H9 (cell line): ENCODE data around the gene ZNF678. TPM values are rescaled to one million over a fixed set of nuclear protein-coding genes. Genes with fewer than 3 reads are reported as not detected.

ENCODE experiments used
- DNase-seq: peaks from one replicate; pipeline ENCODE4 v3.0.0-alpha.2; 2017
- H2AFZ ChIP-seq: one replicate; pipeline ENCODE4 v1.6.1; 2013; ENCODE audit warnings: mild to moderate bottlenecking, low read length, control low read depth, moderate library complexity
- H2AK5ac ChIP-seq: 2 replicates; pipeline ENCODE4 v1.6.1; 2013; ENCODE audit warnings: low read length, control low read depth, mixed read lengths; ENCODE audit not compliant: insufficient read length
- H2BK120ac ChIP-seq: one replicate; pipeline ENCODE4 v1.6.1; 2013; ENCODE audit warnings: low read depth, mild to moderate bottlenecking, low read length, control low read depth, inconsistent platforms; ENCODE audit not compliant: poor library complexity, severe bottlenecking
- H2BK12ac ChIP-seq: 2 replicates; pipeline ENCODE4 v1.6.1; 2013; ENCODE audit warnings: low read length, control low read depth, mixed read lengths, low read depth; ENCODE audit not compliant: insufficient read length
- H2BK15ac ChIP-seq: 2 replicates; pipeline ENCODE4 v1.6.1; 2013; ENCODE audit warnings: low read depth, low read length, control low read depth
- H2BK20ac ChIP-seq: one replicate; pipeline ENCODE4 v1.6.1; 2013; ENCODE audit warnings: low read depth, mild to moderate bottlenecking, low read length, control low read depth, inconsistent platforms; ENCODE audit not compliant: poor library complexity, severe bottlenecking
- H2BK5ac ChIP-seq: 2 replicates; pipeline ENCODE4 v1.6.1; 2013; ENCODE audit warnings: low read length, control low read depth, mixed read lengths; ENCODE audit not compliant: insufficient read length
- H3K14ac ChIP-seq: 2 replicates; pipeline ENCODE4 v1.6.1; 2013; ENCODE audit warnings: low read length, control low read depth; ENCODE audit not compliant: insufficient read depth
- H3K18ac ChIP-seq: 2 replicates; pipeline ENCODE4 v1.6.1; 2013; ENCODE audit warnings: low read depth, mild to moderate bottlenecking, mixed read lengths, low read length, control low read depth; ENCODE audit not compliant: insufficient read length
- H3K23ac ChIP-seq: 2 replicates; pipeline ENCODE4 v1.6.1; 2013; ENCODE audit warnings: low read length, control low read depth, mixed read lengths, low read depth; ENCODE audit not compliant: insufficient read length
- H3K23me2 ChIP-seq: 2 replicates; pipeline ENCODE4 v1.6.1; 2013; ENCODE audit warnings: low read depth, mild to moderate bottlenecking, mixed read lengths, low read length, control low read depth; ENCODE audit not compliant: insufficient read length, poor library complexity, severe bottlenecking
- H3K27ac ChIP-seq: 2 replicates; pipeline ENCODE4 v1.5.1; 2013; ENCODE audit warnings: low read length, control low read depth, mixed read lengths, low read depth; ENCODE audit not compliant: insufficient read length
- H3K27me3 ChIP-seq: 2 replicates; pipeline ENCODE4 v1.6.1; 2013; ENCODE audit warnings: low read length, control low read depth, inconsistent platforms; ENCODE audit not compliant: insufficient read depth
- H3K4ac ChIP-seq: 2 replicates; pipeline ENCODE4 v1.6.1; 2013; ENCODE audit warnings: low read depth, mild to moderate bottlenecking, control low read depth, inconsistent platforms, low read length, moderate library complexity
- H3K4me1 ChIP-seq: 2 replicates; pipeline ENCODE4 v1.6.1; 2013; ENCODE audit warnings: low read length, control low read depth, inconsistent platforms; ENCODE audit not compliant: insufficient read depth
- H3K4me2 ChIP-seq: 2 replicates; pipeline ENCODE4 v1.6.1; 2013; ENCODE audit warnings: low read length, control low read depth, mixed read lengths; ENCODE audit not compliant: insufficient read length, insufficient read depth
- H3K56ac ChIP-seq: 2 replicates; pipeline ENCODE4 v1.6.1; 2013; ENCODE audit warnings: low read depth, mild to moderate bottlenecking, mixed read lengths, low read length, control low read depth; ENCODE audit not compliant: insufficient read length
- H3K79me1 ChIP-seq: 2 replicates; pipeline ENCODE4 v1.6.1; 2013; ENCODE audit warnings: low read depth, mild to moderate bottlenecking, moderate library complexity, low read length, control low read depth, inconsistent platforms; ENCODE audit not compliant: insufficient read depth, poor library complexity, severe bottlenecking
- H3K79me2 ChIP-seq: 2 replicates; pipeline ENCODE4 v1.6.1; 2013; ENCODE audit warnings: low read length, control low read depth, inconsistent platforms; ENCODE audit not compliant: insufficient read depth
- H3K9ac ChIP-seq: 2 replicates; pipeline ENCODE4 v1.6.1; 2013; ENCODE audit warnings: low read length, control low read depth, mixed read lengths; ENCODE audit not compliant: insufficient read length; ENCODE audit errors: extremely low read depth
- H3K9me3 ChIP-seq: one replicate; pipeline ENCODE4 v1.6.1; 2013; ENCODE audit warnings: low read depth, low read length, inconsistent platforms; ENCODE audit not compliant: control insufficient read depth
- H3T11ph ChIP-seq: one replicate; pipeline ENCODE4 v1.6.1; 2013; ENCODE audit warnings: mild to moderate bottlenecking, low read length, control low read depth, inconsistent platforms
- H4K20me1 ChIP-seq: one replicate; pipeline ENCODE4 v1.6.1; 2013; ENCODE audit not compliant: control insufficient read depth, insufficient read length, insufficient read depth
- H4K5ac ChIP-seq: 2 replicates; pipeline ENCODE4 v1.6.1; 2013; ENCODE audit warnings: low read depth, mild to moderate bottlenecking, mixed read lengths, low read length, control low read depth; ENCODE audit not compliant: insufficient read length
- H4K8ac ChIP-seq: replicated peaks from 2 replicates; pipeline ENCODE4 v1.6.1; 2013; ENCODE audit warnings: low read length, control low read depth, mixed read lengths, low read depth; ENCODE audit not compliant: insufficient read length
- H4K91ac ChIP-seq: 2 replicates; pipeline ENCODE4 v1.6.1; 2013; ENCODE audit warnings: low read depth, mild to moderate bottlenecking, moderate library complexity, mixed read lengths, low read length, control low read depth; ENCODE audit not compliant: insufficient read length
- H3K27ac Mint-ChIP-seq, 3 experiments: 2 replicates in 2 of 3; 3 replicates in 1 of 3; pipeline ENCODE4 v1.8.0; 2020 to 2021; ENCODE audit warnings: mixed read lengths in 3 of 3, mild to moderate bottlenecking in 1 of 3, moderate library complexity in 1 of 3
- H3K27me3 Mint-ChIP-seq: 2 replicates; pipeline ENCODE4 v1.8.0; 2021; ENCODE audit warnings: low read depth, mild to moderate bottlenecking, moderate library complexity, mixed read lengths
- H3K36me3 Mint-ChIP-seq, 3 experiments: 2 replicates in 2 of 3; 3 replicates in 1 of 3; pipeline ENCODE4 v1.8.0; 2020 to 2021; ENCODE audit warnings: low read depth in 3 of 3, mixed read lengths in 3 of 3; ENCODE audit not compliant: insufficient read depth in 1 of 3
- H3K4me1 Mint-ChIP-seq, 2 experiments: 2 replicates each; pipeline ENCODE4 v1.8.0; 2020; ENCODE audit warnings: mixed read lengths in 2 of 2
- H3K4me3 Mint-ChIP-seq, 2 experiments: 2 replicates in 1 of 2; 3 replicates in 1 of 2; pipeline ENCODE4 v1.8.0; 2020 to 2021; ENCODE audit warnings: mild to moderate bottlenecking in 2 of 2, mixed read lengths in 2 of 2, moderate library complexity in 1 of 2
- H3K9me3 Mint-ChIP-seq, 2 experiments: 2 replicates in 1 of 2; 3 replicates in 1 of 2; pipeline ENCODE4 v1.8.0; 2020; ENCODE audit warnings: mild to moderate bottlenecking in 2 of 2, mixed read lengths in 2 of 2, moderate library complexity in 1 of 2
- CTCF ChIP-seq: fragments of 200-600 bp; sonication (generic); conservative IDR thresholded peaks from 3 replicates; pipeline ENCODE4 v1.8.0; 2021; ENCODE audit warnings: antibody characterized with exemption, mild to moderate bottlenecking
- WGBS: extraction: QIAGEN DNeasy Blood & Tissue Kit; methylation state at CpG from one replicate; pipeline ENCODE4 v1.1.7; 2013; ENCODE audit warnings: missing lambda C conversion rate, low lambda C conversion rate, mixed read lengths; ENCODE audit not compliant: insufficient read length; ENCODE audit errors: extremely low coverage; 5-methylcytosine and 5-hydroxymethylcytosine counted together
- total RNA-seq: library from RNA; stranded (reverse); gene quantifications from 2 replicates; pipeline ENCODE4 v1.2.1, GENCODE V29; 2021

ZNF678 gene
- total RNA-seq, 1 experiment from 2014 or later = 25.3 TPM

- WGBS = no CpG with 5 or more reads among the region's 1 CpG
- H3K79me1 ChIP-seq = no peaks in the 10 kb centered on the region
- no peak overlapping the region for H3K4me2 ChIP-seq
- H3K18ac ChIP-seq = no peak overlapping the region
- no peak overlapping the region for H2AFZ ChIP-seq
- no peak overlapping the region for H4K8ac ChIP-seq
- H3K9ac ChIP-seq = no peak overlapping the region
- no peak overlapping the region for H3K56ac ChIP-seq
- no peak overlapping the region for H3T11ph ChIP-seq
- H4K5ac ChIP-seq = no peak overlapping the region
- Mint-ChIP-seq H3K27ac (no peak overlapping the region), H3K4me1 (no peaks in the 10 kb centered on the region), H3K36me3 (peaks cover 33 to 62% (median 55%) of the 10 kb centered on the region in 3 experiments), H3K4me3 (no peak overlapping the region), H3K27me3 (no peaks in the 10 kb centered on the region), H3K9me3 (peaks cover 7 to 67% of the 10 kb centered on the region in 2 experiments; a peak in 4 of 5 replicates)
- H2BK5ac ChIP-seq = no peak overlapping the region
- H3K79me2 ChIP-seq = 0 out of 2 replicates have a peak, but pooled peaks cover 2% of the 10 kb centered on the region
- H4K91ac ChIP-seq = no peak overlapping the region
- no peak for TF ChIP-seq CTCF
- no peak overlapping the region for H2BK20ac ChIP-seq
- H3K14ac ChIP-seq = no peak overlapping the region
- H2BK120ac ChIP-seq = no peak overlapping the region
- H2BK15ac ChIP-seq = no peak overlapping the region
- H3K23me2 ChIP-seq = no peaks in the 10 kb centered on the region
- no peaks in the 10 kb centered on the region for H3K4me1 ChIP-seq
- no peak overlapping the region for H2BK12ac ChIP-seq
- H4K20me1 ChIP-seq = no peaks in the 10 kb centered on the region
- H3K27me3 ChIP-seq = no peaks in the 10 kb centered on the region
- H3K4ac ChIP-seq = no peak overlapping the region
- DNase-seq = no peak
- no peak overlapping the region for H3K27ac ChIP-seq
- no peak overlapping the region for H3K23ac ChIP-seq
- no peak overlapping the region for H2AK5ac ChIP-seq
- H3K9me3 ChIP-seq = no peaks in the 10 kb centered on the region
These were observed 50.2 kb downstream of the ZNF678 start for GRCh38 chr1:227613526-227613925.
